Embryonic facial prominence (tissue), 1 donor: ENCODE measurements around the gene PTPRN2.

Experiments used
- DNase-seq: peaks from one replicate; pipeline ENCODE4 v3.0.0-alpha.2; 2016; ENCODE audit errors: extremely low spot score

PTPRN2 gene

DNA sequence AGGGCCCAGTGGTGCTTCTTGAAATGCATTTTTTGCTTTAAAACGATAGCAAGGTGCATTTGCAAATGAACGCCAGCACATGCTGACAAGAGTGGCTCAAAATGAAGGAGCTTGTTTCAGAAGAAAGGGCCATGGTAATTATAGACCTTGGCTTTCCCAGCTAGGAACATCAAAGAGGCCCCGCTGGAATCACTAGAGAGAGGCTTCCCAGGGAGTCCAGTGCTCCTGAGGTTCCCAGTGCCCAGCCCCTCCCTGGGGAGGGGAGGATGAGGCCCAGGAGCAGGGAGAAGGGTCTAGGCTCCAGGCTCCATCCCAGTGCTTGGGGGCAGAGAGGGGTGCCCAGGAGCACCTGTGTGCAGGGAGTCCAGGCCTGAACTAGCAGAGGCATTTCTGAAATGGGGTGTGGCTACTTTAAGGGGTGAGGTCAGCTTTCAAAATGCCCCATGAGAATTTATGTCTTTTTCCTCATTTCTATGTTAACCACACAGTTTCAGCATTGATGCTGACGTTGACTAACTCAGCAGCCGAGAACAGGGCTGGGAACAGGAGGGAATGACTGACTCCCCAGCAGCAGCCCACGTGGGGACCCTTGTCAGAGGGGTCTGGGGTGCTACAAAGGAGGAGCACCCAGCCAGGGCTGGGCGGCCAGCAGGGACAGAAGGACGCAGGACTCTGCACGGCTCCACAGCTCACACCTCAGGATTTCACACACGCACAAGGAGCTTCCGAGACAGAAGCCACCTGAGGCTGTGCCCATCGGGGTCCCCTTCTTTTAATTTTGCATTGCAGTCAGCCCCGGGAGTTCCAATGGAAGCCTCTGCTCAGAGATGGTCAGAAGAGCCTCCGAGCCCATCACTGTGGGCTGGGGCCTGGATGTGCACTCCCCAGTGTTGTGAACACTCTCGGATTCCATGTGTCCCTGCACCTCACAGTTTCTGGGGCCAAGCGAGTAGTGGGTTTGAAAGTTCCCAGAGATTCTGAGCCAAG, 570.2 kb downstream of the PTPRN2 start:
- no peak for DNase-seq

DNA sequence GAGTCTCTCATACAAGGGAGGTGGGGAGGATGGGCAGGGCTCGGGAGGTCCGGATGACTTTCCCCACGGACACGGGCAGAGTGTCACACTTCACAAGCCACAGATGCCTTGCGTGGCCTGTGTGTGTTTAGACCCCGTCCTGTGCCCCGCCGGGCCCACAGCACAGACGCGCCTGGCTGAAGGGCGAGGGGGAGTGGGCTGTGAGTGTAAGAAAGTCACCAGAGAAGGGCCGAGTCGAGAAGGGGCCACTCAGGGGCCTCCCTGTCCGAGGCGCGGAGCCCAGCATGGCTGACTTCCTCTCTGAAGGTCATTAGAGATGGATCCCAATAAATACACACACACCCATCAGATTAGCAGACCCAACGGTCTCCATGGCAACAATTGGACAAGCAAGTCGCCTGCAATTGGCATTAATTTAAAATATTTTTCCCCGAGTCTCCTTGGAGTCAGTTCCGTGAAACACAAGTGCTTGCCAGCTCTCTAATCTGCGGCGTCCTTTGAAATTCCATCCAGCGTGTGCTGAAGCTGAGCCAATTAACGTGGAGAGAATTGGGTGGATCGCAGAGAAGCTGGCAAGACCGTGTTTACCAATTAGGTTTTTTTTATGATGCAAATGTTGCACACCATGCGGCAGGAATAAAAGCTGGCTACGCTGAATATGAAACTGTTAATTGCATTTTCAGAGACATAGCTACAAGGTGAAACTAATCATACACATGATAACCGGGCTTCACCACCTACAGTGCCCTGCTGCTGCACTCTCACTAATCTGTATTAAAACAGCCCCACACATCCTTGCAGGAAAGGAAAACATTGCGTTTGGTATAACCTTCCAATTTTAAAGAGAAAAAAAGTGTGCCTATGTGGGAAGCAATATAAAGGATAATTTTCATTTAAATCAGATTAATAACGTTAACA, 571.2 kb downstream of the PTPRN2 start:
- peak; percentile 56 for DNase-seq

DNA sequence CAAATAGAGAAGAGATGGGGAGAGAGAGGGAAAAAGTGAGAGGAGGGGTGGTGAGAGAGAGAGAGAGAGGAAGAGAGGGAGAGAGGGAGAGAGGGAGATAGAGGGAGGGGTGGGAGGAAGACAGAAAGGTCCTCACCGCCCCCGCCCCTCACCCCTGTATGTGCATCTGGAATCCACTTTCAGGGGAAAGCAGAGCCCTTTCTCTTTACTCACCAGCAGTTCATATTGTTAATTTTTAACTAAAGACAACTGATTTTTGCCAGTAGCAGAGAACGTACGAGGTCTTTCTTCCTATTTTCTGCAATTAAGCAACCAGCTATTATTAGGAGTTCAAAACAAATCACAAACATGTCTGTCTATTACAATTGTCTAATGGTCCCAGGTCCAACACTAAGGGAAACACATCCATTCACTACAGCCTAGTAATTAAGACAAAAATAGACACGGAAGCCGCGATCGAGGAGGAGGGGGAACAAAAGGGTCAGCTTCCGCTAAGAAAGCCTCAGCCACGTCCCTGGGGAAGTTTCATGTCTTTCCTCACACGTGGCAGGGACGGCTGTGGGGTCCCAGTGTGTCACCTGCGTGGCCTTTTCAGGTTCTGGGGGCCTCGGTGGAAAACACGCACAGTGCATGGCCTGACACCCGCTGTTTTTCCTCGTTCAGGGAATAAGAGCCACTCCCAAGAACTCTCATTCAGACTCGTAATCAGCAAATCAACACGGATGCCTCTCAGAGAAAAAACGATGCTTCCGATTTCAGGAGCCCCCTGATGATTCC, 572.0 kb downstream of the PTPRN2 start:
- no peak for DNase-seq

DNA sequence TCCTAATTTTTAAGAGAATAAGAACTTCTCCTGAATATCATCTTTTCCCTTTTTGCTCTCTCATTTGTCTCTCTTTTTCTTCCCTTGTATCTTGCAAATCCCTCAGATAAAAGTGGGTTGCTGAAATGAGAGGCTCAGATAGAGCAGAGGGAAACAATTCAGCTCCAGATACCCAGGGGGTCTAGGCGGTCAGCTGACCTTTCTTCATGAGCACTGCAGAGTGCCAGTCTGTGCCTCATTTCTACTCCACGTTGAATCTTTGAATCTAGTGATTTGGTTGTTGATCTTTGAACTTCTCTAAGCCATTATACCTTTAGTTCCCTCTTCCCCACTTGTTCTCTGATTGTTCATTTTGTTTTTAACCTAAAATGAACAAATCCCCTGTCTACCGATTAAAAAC, 572.6 kb downstream of the PTPRN2 start:
- no peak for DNase-seq

DNA sequence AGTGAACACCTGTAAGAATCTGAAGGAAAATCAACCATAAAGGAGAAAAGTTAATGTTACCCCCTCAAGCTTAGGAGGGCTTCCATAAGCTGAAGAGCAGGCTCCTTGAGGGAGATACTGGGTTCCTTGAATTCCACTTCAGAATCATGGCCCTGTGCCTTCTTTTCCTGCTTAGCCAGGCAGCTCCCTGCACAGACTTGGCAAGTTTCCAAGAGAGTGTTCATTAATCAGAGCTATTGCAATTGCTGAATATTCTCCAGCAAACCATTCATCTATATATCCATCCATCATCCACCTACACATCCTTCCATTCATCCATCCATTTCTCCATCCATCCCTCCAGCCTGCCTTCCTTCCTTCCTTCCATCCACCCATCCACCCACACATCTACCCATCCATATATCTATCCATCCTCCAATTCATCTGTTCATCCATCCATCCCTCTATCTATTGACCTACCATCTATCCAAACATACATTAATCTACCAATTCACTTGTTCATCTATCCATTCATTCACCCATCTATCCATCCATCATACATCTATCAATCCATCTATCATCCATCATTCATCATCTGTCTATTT, 574.4 kb downstream of the PTPRN2 start:
- DNase-seq: no peak

DNA sequence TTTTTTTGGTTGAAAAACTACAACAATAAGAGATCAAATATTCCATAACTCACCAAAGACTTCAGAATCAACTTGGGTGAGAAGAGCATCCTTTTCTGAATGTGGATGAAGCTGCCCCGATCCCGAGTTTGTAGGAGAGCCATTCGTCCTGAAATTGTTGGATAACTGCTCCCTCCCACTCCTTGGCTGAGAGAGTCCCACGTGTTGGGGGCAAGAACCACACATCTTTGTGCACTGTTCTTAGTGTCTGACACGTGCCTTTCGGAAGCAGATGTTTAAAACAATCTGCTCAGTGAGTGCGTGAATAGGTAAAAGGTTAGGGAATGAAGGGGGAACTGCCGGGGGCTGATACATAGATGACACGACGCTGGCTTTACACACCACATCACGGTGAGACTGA, 575.7 kb downstream of the PTPRN2 start:
- DNase-seq: no peak

DNA sequence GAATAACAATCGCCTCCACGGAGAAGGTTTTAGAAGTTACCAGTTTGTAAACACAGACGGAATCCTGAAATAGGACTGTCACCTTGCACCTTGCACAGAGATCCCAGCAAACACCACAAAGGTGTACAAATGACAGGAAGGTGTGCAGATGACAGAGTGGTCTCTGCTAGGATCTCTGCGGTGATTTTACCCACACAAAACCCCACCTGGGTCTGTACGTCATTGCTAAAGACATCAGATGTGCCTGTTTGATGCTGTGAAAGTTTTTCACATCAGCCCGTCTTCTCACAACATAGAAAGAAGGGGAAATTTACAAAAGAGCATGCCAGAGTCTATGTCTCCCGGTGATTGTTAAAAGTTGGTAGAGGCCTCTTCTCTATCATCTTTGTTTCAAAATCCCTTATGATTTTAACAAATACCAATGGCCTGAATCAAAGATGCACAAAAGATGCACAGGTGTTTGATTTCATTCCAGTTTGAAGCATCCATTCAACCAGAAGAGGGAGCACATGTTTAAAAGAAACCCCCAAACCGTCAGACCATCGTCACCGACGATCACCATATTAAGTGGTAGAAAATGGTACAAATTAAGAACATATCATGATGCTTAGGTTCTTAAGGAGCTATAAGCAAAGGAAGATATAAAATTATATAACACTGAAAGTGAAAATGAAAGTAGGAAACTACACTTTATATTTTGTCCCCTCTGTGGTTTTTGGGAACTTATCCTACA, 576.5 kb downstream of the PTPRN2 start:
- DNase-seq: no peak

DNA sequence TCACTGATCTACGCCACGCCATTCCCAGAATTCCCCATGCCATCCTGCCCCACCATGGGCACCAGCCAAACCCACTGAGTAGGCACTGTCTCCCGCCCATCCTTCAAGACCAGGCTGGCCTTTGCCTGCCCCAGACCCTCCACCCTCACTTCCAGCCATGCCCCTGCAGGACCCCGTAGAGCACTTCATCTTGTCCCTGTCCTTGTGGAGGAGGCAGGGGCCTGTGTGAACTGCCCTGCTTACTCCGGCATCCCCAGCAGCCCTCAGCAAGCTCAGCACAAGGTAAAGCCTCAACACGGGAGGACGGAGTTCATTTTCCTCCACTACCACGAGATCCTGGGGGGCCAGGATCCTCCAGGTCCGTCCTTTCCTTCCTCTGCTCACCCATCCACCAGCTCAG, 577.7 kb downstream of the PTPRN2 start:
- no peak for DNase-seq

DNA sequence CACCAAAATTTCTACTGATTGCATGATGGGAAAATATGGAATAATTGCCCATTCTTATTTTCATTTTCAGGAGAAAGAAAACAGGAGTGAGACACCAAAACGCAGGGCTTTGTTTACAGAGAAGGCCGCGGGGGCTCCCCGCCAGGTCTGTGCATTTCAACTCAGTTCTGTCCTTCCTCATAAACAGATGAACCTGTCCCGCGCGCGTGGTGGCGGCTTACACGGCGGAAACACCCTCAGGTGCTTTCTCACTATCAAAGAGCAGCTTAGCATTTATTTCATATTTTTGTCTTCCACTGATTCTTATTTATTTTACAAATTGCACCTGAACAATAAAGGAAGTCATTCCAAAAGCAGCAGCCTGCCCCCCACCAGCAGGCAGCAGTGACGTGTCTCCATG, 579.4 kb downstream of the PTPRN2 start:
- DNase-seq: no peak

DNA sequence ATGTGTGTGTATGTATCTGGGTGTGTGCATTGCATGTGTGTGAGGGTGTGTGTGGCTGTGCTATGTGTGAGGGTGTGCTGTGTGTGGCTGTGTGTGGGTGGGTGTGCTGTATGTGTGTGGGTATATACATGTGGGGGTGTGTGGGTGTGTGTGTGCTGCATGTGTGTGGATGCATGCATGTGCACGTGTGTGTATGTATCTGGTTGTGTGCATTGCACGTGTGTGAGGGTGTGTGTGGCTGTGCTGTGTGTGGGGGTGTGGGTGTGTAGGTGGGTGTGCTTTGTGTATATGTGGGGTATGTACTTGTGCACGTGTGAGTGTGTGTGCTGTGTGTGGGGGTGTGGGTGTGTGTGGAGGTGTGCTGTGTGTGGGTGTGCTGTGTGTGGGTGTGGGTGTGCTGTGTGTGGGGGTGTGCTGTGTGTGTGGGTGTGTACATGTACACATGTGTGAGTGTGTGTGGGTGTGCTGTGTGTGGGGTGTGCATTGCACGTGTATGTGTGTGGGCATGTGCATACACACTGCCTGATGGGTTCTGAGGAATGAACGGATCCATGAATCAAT, 579.8 kb downstream of the PTPRN2 start:
- no peak for DNase-seq

DNA sequence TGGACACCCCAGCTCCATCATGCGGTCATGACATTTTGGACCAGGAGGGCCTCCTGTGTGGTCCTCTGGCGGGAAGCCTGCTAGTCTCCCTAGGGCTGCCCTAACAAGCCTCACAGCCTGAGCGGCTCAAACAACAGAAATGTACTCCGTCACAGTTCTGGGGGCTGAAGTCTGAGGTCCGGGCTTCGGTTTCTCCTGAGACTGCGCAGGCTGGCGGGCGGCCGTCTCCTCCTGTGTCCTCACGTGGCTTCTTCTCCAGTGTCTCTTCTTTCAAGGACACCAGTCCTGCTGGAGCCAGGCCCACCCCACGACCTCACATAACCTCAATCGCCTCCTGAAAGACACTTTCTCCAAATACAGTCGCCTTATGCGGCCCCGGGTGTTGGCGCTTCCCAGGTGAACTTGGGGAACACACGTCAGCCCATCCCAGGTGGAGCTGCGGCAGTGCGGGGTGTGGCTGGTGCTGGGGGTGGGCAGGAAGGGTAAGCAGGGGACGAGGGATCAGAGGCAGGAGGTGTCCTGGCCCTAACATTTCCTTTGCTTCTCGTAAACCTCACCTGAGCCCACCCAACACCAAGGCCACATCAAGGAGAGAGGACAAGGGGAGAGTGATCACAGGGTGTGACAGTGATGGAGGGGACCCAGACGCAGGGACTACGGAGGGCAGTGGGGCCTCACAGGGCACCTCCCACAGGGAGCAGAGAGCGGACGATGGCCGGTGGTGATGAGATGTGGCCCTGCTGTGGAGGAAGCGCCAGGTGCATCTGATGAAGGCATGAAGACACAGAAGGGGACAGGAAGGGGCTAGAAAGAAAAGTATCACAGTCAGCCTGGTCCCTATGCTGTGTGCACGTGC, 580.6 kb downstream of the PTPRN2 start:
- no peak for DNase-seq

DNA sequence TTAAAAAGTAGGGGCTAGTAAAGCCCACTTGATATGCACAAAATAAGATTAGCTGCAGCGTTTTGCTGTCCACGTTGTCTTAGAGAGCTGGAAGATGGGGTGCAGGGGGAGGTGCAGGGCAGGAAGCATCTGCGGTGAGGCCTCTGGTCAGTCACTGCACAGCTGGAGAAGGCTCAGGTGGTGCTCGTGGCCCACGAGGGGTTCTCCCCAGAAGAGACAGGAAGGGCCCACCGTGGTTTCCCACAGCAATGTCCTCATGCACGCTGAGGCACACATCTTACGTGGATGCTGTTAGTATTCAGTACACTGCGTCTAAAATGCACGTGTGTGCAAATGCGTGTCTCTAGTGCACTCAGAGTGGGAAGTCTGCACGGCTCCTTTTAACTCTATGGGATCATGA, 582.1 kb downstream of the PTPRN2 start:
- no peak for DNase-seq

DNA sequence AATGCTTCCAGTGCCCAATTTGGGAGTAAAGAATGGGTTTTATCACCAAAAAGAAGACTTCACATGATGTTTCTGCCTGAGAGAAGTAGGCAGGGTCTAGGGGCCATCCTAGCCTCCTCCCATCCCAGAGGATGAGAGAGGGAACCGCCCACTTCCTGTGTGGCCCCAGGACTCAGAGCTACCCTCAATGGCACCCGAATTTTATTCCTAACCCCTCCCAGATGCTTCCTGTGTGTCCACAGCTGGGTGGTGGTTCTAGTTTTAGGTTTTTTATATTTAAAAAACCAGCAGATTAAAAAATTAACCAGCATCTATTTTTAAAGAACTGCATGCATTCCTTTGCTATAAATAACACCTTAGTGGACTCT, 583.5 kb downstream of the PTPRN2 start:
- no peak for DNase-seq

DNA sequence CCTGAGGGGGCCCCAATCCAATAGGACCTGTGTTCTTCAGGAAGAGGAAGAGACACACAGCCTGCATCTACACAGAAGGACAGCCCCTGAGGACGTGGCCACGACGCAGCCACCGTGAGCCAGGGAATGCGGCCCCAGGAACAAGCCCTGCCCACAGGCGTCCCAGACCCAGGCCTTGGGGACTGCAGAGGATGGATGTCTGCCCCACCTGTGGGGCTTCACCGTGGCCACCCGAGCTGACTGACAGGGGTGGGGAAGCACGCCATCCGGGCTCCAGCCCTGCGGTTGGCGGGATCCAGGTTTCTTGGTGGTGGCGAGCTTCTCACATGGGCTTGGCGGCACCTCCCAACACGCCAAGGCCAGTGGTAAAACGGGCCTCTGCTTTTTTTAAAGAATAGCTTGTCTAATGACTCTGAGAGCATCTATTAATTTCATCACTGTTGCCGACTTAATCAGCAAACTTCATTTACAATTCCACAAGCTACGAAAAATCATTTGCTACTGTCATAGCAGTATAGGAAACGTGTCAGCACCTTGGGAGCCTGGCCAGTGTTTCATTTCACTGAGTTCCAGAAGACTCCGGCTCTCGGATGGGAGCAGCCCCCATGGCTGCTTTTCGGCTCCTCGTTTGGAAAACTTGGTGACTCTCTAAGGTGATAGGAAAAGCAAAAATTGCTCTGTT, 584.0 kb downstream of the PTPRN2 start:
- DNase-seq: no peak

DNA sequence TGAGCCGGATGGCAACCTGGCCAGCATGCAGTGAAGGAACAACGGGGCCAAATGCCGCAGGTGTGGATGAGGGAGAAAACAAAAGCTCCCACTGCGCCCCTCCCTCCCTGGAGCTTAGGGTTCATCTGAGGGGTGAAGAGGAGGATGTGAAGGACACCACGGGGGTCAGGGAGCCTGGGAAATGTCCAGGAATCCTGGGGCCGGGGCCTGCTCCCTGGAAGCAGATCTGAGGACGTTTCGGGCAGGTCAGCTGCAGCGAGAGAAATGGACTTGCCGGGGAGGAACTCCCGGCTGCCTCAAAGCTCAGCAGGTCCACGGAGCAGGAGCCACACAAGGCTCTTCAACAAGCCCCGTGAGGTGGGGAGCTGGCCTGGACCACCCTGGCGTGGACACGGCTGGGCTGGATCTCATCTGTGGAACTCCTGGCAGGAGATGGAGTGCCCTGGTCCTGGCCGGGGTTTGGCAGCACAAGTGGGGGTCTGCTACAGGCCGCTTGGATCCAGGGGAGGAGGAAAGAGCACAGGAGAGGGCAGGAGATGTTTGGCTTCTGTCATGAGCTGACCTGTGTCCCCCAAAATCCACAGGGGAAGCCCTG, 585.0 kb downstream of the PTPRN2 start:
- DNase-seq: no peak

DNA sequence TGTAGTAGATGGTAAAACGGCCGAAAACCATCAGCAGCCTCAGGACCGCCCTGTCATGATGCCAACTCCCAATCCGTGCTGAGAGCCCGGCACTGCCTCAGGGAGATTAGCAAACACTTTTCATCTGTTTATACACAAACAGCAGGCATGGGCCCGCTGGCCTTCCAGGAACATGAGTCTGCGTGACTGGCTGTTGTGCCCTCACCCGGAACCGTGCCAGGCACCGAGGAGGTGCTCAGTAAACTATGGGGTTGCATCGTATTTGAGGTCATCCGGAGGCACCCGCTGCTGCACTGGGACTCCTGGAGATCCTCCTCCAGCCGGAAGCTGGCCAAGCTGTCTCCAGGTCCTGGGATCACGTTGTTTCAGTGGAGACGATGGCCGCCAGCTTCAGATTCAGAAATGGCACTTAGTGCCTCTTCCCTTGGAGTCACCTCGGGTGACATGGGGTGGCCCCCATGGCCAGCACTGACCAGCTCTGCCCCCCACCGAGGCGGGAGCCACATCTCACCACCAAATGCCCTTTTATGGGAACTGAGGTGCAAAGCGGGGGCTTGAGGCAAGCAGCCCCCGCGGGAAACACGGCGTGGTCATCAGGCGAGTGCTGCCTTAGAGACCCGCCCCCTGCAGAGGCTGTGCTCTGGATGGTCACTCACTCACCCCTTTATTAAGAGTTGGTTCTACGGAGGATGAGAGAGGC, 585.9 kb downstream of the PTPRN2 start:
- DNase-seq: no peak

DNA sequence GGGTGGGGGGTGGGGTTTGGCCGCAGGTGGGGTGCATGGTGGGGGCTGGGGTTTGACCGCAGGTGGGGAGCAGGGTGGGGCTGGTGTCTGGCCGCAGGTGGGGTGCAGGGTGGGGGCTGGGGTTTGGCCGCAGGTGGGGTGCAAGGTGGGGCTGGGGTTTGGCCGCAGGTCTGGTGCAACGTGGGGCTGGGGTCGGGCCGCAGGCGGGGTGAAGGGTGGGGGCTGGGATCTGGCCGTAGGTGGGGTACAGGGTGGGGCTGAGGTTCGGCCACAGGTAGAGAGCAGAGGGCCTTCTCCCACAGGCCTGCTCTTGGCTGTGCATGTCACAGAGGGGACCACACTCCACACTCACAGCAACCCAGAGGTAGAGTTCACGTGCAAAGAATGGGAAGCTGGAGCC, 586.6 kb downstream of the PTPRN2 start:
- no peak for DNase-seq

DNA sequence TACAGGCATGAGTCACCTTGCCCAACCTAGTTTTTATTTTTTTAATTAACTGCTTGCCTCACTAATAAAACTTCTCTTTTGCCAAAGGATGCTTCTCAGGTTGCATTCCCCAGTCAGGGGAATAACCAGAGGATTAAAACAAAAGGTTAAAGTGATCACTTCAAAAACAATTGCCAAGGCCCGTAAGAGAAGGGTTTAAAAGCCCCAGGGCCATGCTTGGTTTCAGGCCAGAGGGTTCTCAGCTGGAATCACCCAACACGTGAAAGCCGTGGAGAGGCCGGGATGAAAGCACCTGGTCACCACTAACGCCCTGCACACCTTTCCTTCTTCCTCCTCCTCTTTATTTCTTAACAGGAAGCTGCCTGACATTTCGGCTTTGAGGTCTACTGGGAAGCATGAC, 587.5 kb downstream of the PTPRN2 start:
- no peak for DNase-seq
